Nephron progenitor cell (in vitro differentiated cells): ENCODE results near the gene COL1A2.

Source experiments
- DNase-seq: peaks from one replicate; pipeline ENCODE4 v3.0.0; 2021
- H3K27ac Mint-ChIP-seq: 2 replicates; pipeline ENCODE4 v1.8.0; 2021; ENCODE audit warnings: mild to moderate bottlenecking, moderate library complexity, mixed read lengths
- H3K27me3 Mint-ChIP-seq: 2 replicates; pipeline ENCODE4 v1.8.0; 2021; ENCODE audit warnings: mild to moderate bottlenecking, low read depth, mixed read lengths; ENCODE audit not compliant: poor library complexity
- H3K36me3 Mint-ChIP-seq: 2 replicates; pipeline ENCODE4 v1.8.0; 2021; ENCODE audit warnings: low read depth, mixed read lengths
- H3K4me1 Mint-ChIP-seq: 2 replicates; pipeline ENCODE4 v1.8.0; 2021; ENCODE audit warnings: mixed read lengths
- H3K4me3 Mint-ChIP-seq: 2 replicates; pipeline ENCODE4 v1.8.0; 2021; ENCODE audit warnings: mild to moderate bottlenecking, moderate library complexity, mixed read lengths
- H3K9me3 Mint-ChIP-seq: 2 replicates; pipeline ENCODE4 v1.8.0; 2021; ENCODE audit warnings: mild to moderate bottlenecking, moderate library complexity, mixed read lengths
- CTCF ChIP-seq: fragments of 200-600 bp; sonication (generic); IDR thresholded peaks from 2 replicates; pipeline ENCODE4 v1.5.0; 2021; ENCODE audit warnings: antibody characterized with exemption

Gene COL1A2

DNA sequence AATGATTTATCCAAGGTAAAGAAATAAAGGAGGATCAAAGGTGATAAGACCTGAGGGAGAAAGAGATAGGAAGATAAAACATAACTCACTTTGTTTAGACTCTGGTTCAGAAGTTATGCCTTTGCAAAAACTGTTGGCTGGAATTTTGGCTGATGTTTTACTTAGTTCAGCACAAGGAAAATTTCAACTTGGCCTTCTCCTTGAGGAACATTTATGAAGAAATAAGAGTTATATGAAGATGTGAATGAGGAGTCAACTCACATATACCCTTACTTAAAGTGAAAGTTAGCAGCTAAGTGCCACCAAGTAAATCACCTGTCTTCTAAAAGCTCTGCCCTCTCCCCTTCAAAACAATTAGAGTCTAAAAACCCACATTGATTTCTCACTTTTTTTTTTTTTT lies 39.7 kb upstream of the COL1A2 start:
- no peak for TF ChIP-seq CTCF
- no peak overlapping the region for H3K4me3 Mint-ChIP-seq
- H3K4me1 Mint-ChIP-seq = peaks cover 37% of the 10 kb centered on the region
- H3K9me3 Mint-ChIP-seq = peaks cover 14% of the 10 kb centered on the region
- H3K27ac Mint-ChIP-seq = peak overlapping the region; percentile 10
- no peak for DNase-seq
- peaks cover 11% of the 10 kb centered on the region for H3K36me3 Mint-ChIP-seq
- H3K27me3 Mint-ChIP-seq = no peaks in the 10 kb centered on the region

DNA sequence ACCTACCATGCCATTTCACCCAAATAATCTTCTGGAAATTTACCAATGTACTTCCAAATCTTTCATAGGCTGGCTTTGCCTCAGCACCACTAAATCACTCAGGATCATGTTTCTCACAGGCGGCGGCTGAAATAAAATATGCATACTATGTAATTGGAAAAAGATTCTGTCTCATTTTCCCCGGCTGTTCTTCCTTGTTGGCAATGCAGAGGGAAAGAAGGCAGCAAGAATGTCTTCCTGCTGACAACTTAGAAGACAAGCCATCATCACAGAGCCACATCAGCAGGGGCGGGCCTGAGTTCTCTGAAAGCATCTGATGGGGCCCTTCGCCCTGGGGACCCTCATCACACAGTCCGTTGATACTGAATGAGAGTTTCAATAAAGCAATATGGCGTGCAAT lies 39.2 kb upstream of the COL1A2 start:
- Mint-ChIP-seq H3K4me3 (no peak overlapping the region), H3K27me3 (no peaks in the 10 kb centered on the region), H3K9me3 (peaks cover 17% of the 10 kb centered on the region), H3K27ac (peak overlapping the region; percentile 10), H3K36me3 (peaks cover 11% of the 10 kb centered on the region), H3K4me1 (peaks cover 36% of the 10 kb centered on the region)
- TF ChIP-seq CTCF = no peak
- no peak for DNase-seq

DNA sequence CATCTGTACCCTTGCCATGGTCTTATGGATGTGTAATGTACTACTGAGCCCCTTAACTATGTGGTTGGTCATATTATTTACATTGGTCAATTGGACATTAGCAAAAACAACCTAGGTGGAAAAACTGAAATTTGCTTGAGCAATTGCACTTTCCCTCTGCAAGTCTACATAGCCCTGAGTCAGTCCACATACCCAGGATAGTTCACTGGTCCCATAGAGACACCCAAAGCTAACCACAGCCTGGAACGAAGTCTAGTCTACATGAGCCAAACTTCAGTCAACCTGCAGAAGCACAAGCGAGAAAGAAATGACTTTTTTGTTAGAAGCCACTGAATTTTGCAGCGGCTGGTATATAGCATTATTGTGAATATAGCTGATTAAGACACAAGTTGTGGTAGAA lies 37.6 kb upstream of the COL1A2 start:
- TF ChIP-seq CTCF = no peak
- no peak overlapping the region for H3K4me3 Mint-ChIP-seq
- peaks cover 24% of the 10 kb centered on the region for H3K9me3 Mint-ChIP-seq
- DNase-seq = no peak
- peaks cover 4% of the 10 kb centered on the region for H3K27me3 Mint-ChIP-seq
- H3K27ac Mint-ChIP-seq = peak overlapping the region; percentile 77
- H3K36me3 Mint-ChIP-seq = peaks cover 12% of the 10 kb centered on the region
- H3K4me1 Mint-ChIP-seq = peaks cover 20% of the 10 kb centered on the region

DNA sequence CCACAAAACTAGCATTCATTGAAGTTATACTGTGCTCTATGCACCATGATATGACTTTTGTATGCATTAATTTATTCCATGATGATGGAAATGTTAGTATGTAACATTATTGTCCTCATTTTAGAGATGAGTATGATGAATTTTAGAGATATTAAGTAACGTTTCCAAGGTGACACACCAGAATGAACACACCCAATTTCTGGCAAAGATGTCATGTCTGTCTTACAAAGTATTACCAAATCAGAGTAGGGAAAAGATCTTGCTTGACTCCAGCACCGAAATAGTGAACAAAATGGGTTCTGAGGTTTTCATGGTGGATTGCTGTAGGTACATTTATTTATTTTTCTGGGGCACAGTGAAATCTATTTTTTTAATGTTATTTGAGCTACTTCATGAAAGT lies 33.8 kb upstream of the COL1A2 start:
- H3K27ac Mint-ChIP-seq = no peak overlapping the region
- no peak for DNase-seq
- TF ChIP-seq CTCF = no peak
- peaks cover 38% of the 10 kb centered on the region for H3K36me3 Mint-ChIP-seq
- H3K4me1 Mint-ChIP-seq = no peaks in the 10 kb centered on the region
- H3K27me3 Mint-ChIP-seq = peaks cover 4% of the 10 kb centered on the region
- H3K4me3 Mint-ChIP-seq = no peak overlapping the region
- peaks cover 58% of the 10 kb centered on the region for H3K9me3 Mint-ChIP-seq

GRCh38 chr7:94362276-94362675 lies 32.4 kb upstream of the COL1A2 start:
- Mint-ChIP-seq H3K9me3 (peaks cover 58% of the 10 kb centered on the region), H3K27ac (no peak overlapping the region), H3K36me3 (peaks cover 38% of the 10 kb centered on the region), H3K4me1 (peaks cover 5% of the 10 kb centered on the region), H3K27me3 (peaks cover 4% of the 10 kb centered on the region), H3K4me3 (no peak overlapping the region)
- TF ChIP-seq CTCF = no peak
- no peak for DNase-seq

GRCh38 chr7:94364816-94365215 lies 29.9 kb upstream of the COL1A2 start:
- no peak overlapping the region for H3K4me3 Mint-ChIP-seq
- no peak for TF ChIP-seq CTCF
- no peak overlapping the region for H3K27ac Mint-ChIP-seq
- peaks cover 4% of the 10 kb centered on the region for H3K27me3 Mint-ChIP-seq
- peaks cover 13% of the 10 kb centered on the region for H3K4me1 Mint-ChIP-seq
- peaks cover 44% of the 10 kb centered on the region for H3K9me3 Mint-ChIP-seq
- H3K36me3 Mint-ChIP-seq = peaks cover 27% of the 10 kb centered on the region
- DNase-seq = no peak
